Ishikawa (cell line): ENCODE data around the gene GATA1.

ENCODE experiments used
- CEBPB ChIP-seq: IDR thresholded peaks from 2 replicates; pipeline ENCODE4 v1.6.1; 2012
- EGR1 ChIP-seq: IDR thresholded peaks from 2 replicates; pipeline ENCODE4 v1.6.1; 2012
- EP300 ChIP-seq: IDR thresholded peaks from 2 replicates; pipeline ENCODE4 v1.6.1; 2012; ENCODE audit warnings: borderline replicate concordance
- FOXM1 ChIP-seq: IDR thresholded peaks from 2 replicates; pipeline ENCODE4 v1.6.1; 2012; ENCODE audit warnings: low read depth, borderline replicate concordance
- NFIC ChIP-seq: IDR thresholded peaks from 2 replicates; pipeline ENCODE4 v1.6.1; 2012
- TAF1 ChIP-seq: IDR thresholded peaks from 2 replicates; pipeline ENCODE4 v1.6.1; 2012; ENCODE audit warnings: low read depth, mild to moderate bottlenecking
- TCF12 ChIP-seq: IDR thresholded peaks from 2 replicates; pipeline ENCODE4 v1.6.1; 2012; ENCODE audit warnings: low read depth
- TEAD4 ChIP-seq: IDR thresholded peaks from 2 replicates; pipeline ENCODE4 v1.6.1; 2012
- YY1 ChIP-seq: IDR thresholded peaks from 2 replicates; pipeline ENCODE4 v1.6.1; 2012; ENCODE audit warnings: low read depth
- ZBTB7A ChIP-seq: IDR thresholded peaks from 2 replicates; pipeline ENCODE4 v1.6.1; 2012; ENCODE audit warnings: low read depth
- TF ChIP-seq, protein P1 (sequence below): IDR thresholded peaks from 2 replicates; pipeline ENCODE4 v1.6.1; 2012; ENCODE audit warnings: low read depth, mild to moderate bottlenecking
- TF ChIP-seq, protein P2 (sequence below): IDR thresholded peaks from 2 replicates; pipeline ENCODE4 v1.6.1; 2012
- TF ChIP-seq, protein P3 (sequence below): IDR thresholded peaks from 2 replicates; pipeline ENCODE4 v1.6.1; 2012

Gene GATA1

DNA sequence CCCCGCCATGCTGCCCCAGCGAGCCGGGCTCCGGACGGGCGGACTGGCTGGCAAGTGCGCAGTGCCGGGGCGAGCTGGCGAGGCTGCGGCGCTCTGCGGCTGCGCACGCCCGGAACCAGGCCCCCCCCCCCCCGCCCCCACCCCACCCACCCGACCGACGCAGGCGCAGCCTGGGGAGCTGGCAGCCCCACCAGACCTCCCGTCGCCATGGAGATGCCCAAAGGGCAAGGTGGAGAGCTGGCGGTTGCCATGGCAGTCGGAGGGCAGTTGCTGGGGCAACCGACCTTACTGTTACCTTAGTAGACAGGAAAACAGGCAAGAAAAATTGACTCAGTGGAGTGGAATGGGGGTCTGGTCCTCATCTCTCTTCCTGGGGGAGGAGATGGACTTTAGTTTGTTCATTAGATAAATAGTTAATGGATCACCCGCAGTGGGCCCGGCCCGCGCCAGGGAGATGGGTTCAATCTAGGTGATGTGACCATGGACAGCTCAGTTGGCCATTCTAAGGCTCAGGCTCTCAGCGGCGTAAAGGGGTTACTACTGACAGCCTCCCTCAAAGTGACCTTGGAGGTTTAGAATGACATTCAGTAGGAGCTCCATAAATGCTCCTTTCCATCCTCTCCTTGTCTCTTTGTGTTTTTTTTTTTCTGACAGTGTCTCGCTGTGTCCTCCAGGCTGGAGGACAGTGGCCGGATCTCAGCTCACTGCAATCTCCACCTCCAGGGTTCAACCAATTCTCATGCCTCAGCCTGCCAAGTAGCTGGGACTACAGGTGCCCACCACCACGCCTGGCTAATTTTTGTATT, 49.3 kb downstream of the GATA1 start, which contains the start of gene PCSK1N:
TSS of gene PCSK1N (minus strand) at position 87 of the 806 bp plus-strand sequence. CDS start at position 9, 78 bp downstream.
- TF ChIP-seq FOXM1 (peak; percentile 21; the same call in 1 of the 2 replicates), CEBPB (no peak), TEAD4 (no peak), ZBTB7A (no peak), EGR1 (no peak), YY1 (no peak), TAF1 (no peak)
- TF ChIP-seq, protein P1, sequence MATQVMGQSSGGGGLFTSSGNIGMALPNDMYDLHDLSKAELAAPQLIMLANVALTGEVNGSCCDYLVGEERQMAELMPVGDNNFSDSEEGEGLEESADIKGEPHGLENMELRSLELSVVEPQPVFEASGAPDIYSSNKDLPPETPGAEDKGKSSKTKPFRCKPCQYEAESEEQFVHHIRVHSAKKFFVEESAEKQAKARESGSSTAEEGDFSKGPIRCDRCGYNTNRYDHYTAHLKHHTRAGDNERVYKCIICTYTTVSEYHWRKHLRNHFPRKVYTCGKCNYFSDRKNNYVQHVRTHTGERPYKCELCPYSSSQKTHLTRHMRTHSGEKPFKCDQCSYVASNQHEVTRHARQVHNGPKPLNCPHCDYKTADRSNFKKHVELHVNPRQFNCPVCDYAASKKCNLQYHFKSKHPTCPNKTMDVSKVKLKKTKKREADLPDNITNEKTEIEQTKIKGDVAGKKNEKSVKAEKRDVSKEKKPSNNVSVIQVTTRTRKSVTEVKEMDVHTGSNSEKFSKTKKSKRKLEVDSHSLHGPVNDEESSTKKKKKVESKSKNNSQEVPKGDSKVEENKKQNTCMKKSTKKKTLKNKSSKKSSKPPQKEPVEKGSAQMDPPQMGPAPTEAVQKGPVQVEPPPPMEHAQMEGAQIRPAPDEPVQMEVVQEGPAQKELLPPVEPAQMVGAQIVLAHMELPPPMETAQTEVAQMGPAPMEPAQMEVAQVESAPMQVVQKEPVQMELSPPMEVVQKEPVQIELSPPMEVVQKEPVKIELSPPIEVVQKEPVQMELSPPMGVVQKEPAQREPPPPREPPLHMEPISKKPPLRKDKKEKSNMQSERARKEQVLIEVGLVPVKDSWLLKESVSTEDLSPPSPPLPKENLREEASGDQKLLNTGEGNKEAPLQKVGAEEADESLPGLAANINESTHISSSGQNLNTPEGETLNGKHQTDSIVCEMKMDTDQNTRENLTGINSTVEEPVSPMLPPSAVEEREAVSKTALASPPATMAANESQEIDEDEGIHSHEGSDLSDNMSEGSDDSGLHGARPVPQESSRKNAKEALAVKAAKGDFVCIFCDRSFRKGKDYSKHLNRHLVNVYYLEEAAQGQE = peak; percentile 59; the same call in 1 of the 2 replicates
- TF ChIP-seq, protein P2, sequence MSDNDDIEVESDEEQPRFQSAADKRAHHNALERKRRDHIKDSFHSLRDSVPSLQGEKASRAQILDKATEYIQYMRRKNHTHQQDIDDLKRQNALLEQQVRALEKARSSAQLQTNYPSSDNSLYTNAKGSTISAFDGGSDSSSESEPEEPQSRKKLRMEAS = no peak

DNA sequence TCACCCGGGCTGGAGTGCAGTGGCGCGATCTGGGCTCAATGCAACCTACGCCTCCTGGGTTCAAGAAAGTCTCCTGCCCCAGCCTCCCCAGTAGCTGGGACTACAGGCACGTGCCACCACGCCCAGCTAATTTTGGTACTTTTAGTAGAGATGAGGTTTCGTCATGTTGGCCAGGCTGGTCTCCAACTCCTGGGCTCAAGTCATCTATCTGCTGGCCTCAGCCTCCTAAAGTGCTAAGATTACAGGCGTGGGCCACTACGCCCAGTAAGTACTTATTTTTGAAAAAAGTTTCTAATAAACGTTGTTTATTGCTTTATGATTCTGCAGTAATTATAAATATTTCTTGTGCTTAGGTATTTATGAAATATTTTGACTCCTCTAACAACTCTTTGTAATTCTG, 53.3 kb downstream of the GATA1 start:
- TF ChIP-seq NFIC (no peak), TEAD4 (no peak), FOXM1 (no peak), YY1 (no peak), TCF12 (no peak), EP300 (no peak)
- TF ChIP-seq, protein P3, sequence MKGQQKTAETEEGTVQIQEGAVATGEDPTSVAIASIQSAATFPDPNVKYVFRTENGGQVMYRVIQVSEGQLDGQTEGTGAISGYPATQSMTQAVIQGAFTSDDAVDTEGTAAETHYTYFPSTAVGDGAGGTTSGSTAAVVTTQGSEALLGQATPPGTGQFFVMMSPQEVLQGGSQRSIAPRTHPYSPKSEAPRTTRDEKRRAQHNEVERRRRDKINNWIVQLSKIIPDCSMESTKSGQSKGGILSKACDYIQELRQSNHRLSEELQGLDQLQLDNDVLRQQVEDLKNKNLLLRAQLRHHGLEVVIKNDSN = no peak
